Fibroblast of pulmonary artery (primary cell): ENCODE measurements around the gene PRAMEF5.
"Not testable (repeated sequence)": the region's sequence is repeated elsewhere in the genome, so short reads cannot be mapped to it uniquely, and the experiment has no call there.

Experiments used
- DNase-seq: peaks from one replicate; pipeline ENCODE4 v3.0.0-alpha.2; 2010; ENCODE audit warnings: low read depth
- H3K4me3 ChIP-seq: replicated peaks from 2 replicates; pipeline ENCODE4 v1.5.1; 2011; ENCODE audit warnings: low read depth, mild to moderate bottlenecking, control low read depth, low read length, moderate library complexity
- CTCF ChIP-seq: IDR thresholded peaks from 2 replicates; pipeline ENCODE4 v1.5.1; 2011; ENCODE audit warnings: mild to moderate bottlenecking, control low read depth, low read length, inconsistent platforms; ENCODE audit errors: missing control alignments

PRAMEF5 gene

GRCh38 chr1:13253898-13254297 lies at the start of gene PRAMEF5:
Gene PRAMEF5, plus strand, starts transcription at chr1:13254198. Its CDS starts 5,071 bp downstream, at chr1:13259269.
- DNase-seq, H3K4me3 ChIP-seq: not testable (repeated sequence)

- not testable (repeated sequence) for H3K4me3 ChIP-seq, DNase-seq
Observed at GRCh38 chr1:13208712-13209111, 45.3 kb upstream of the PRAMEF5 start.

- DNase-seq, H3K4me3 ChIP-seq: not testable (repeated sequence)
Observed at GRCh38 chr1:13216619-13217018, 37.4 kb upstream of the PRAMEF5 start.

- H3K4me3 ChIP-seq, DNase-seq: not testable (repeated sequence)
Observed at GRCh38 chr1:13219203-13219602, 34.8 kb upstream of the PRAMEF5 start.

GRCh38 chr1:13222788-13223187 lies 31.2 kb upstream of the PRAMEF5 start:
- DNase-seq, H3K4me3 ChIP-seq: not testable (repeated sequence)

GRCh38 chr1:13224480-13225060 lies 29.4 kb upstream of the PRAMEF5 start:
- no peak for DNase-seq
- H3K4me3 ChIP-seq: no peak overlapping the region
- no peak for TF ChIP-seq CTCF

GRCh38 chr1:13225675-13226204 lies 28.3 kb upstream of the PRAMEF5 start, which contains the start of gene PRAMEF18:
Gene PRAMEF18, minus strand, starts transcription at chr1:13226154. Its CDS starts 48 bp downstream, at chr1:13226106.
- not testable (repeated sequence) for H3K4me3 ChIP-seq, DNase-seq

GRCh38 chr1:13227271-13228055 lies 26.5 kb upstream of the PRAMEF5 start:
- not testable (repeated sequence) for H3K4me3 ChIP-seq, DNase-seq

GRCh38 chr1:13228343-13228781 lies 25.6 kb upstream of the PRAMEF5 start:
- no peak for TF ChIP-seq CTCF
- no peak overlapping the region for H3K4me3 ChIP-seq
- DNase-seq: no peak

GRCh38 chr1:13230096-13230495 lies 23.9 kb upstream of the PRAMEF5 start:
- not testable (repeated sequence) for H3K4me3 ChIP-seq, DNase-seq

GRCh38 chr1:13230601-13231000 lies 23.4 kb upstream of the PRAMEF5 start:
- not testable (repeated sequence) for H3K4me3 ChIP-seq, DNase-seq

- DNase-seq, H3K4me3 ChIP-seq: not testable (repeated sequence)
Observed at GRCh38 chr1:13231061-13231750, 22.8 kb upstream of the PRAMEF5 start.

- DNase-seq, H3K4me3 ChIP-seq: not testable (repeated sequence)
Observed at GRCh38 chr1:13232056-13232455, 21.9 kb upstream of the PRAMEF5 start.

- not testable (repeated sequence) for DNase-seq, H3K4me3 ChIP-seq
Observed at GRCh38 chr1:13234057-13234456, 19.9 kb upstream of the PRAMEF5 start.

- H3K4me3 ChIP-seq, DNase-seq: not testable (repeated sequence)
Observed at GRCh38 chr1:13237572-13237971, 16.4 kb upstream of the PRAMEF5 start.

GRCh38 chr1:13239633-13240032 lies 14.4 kb upstream of the PRAMEF5 start:
- not testable (repeated sequence) for DNase-seq, H3K4me3 ChIP-seq
